HL-60 (cell line): ENCODE results near the gene ALK.

Source experiments
- DNase-seq, 2 experiments: peaks; one replicate each; pipeline ENCODE4 v3.0.0-alpha.2; 2010 to 2020; ENCODE audit warnings: low read depth in 1 of 2, low spot score in 1 of 2
- H3K27ac ChIP-seq: fragments of 250-450 bp; sonication (Bioruptor Pico); replicated peaks from 2 replicates; pipeline ENCODE4 v1.5.1; 2020; ENCODE audit warnings: mild to moderate bottlenecking, moderate library complexity
- H3K27me3 ChIP-seq: fragments of 250-450 bp; sonication (Bioruptor Pico); 2 replicates; pipeline ENCODE4 v1.5.1; 2021; ENCODE audit warnings: mild to moderate bottlenecking, moderate library complexity; ENCODE audit not compliant: insufficient read depth, poor library complexity, severe bottlenecking
- H3K4me3 ChIP-seq: replicated peaks from 2 replicates; pipeline ENCODE4 v1.5.1; 2011; ENCODE audit warnings: mild to moderate bottlenecking, control low read depth, low read length; ENCODE audit not compliant: insufficient read depth
- GABPA ChIP-seq: IDR thresholded peaks from 2 replicates; pipeline ENCODE4 v1.6.1; 2012; ENCODE audit warnings: low read depth
- POLR2AphosphoS5 ChIP-seq: IDR thresholded peaks from 2 replicates; pipeline ENCODE4 v1.6.1; 2012; ENCODE audit warnings: low read depth
- REST ChIP-seq: IDR thresholded peaks from 2 replicates; pipeline ENCODE4 v1.6.1; 2012; ENCODE audit warnings: low read depth; ENCODE audit not compliant: insufficient replicate concordance
- SPI1 ChIP-seq: IDR thresholded peaks from 2 replicates; pipeline ENCODE4 v1.6.1; 2012; ENCODE audit warnings: low read depth, mild to moderate bottlenecking, borderline replicate concordance
- TF ChIP-seq, protein P1 (sequence below): IDR thresholded peaks from one replicate; pipeline ENCODE4 v1.5.1; 2011; ENCODE audit warnings: low read length, control low read depth, inconsistent platforms; ENCODE audit not compliant: insufficient read depth

Gene ALK

DNA sequence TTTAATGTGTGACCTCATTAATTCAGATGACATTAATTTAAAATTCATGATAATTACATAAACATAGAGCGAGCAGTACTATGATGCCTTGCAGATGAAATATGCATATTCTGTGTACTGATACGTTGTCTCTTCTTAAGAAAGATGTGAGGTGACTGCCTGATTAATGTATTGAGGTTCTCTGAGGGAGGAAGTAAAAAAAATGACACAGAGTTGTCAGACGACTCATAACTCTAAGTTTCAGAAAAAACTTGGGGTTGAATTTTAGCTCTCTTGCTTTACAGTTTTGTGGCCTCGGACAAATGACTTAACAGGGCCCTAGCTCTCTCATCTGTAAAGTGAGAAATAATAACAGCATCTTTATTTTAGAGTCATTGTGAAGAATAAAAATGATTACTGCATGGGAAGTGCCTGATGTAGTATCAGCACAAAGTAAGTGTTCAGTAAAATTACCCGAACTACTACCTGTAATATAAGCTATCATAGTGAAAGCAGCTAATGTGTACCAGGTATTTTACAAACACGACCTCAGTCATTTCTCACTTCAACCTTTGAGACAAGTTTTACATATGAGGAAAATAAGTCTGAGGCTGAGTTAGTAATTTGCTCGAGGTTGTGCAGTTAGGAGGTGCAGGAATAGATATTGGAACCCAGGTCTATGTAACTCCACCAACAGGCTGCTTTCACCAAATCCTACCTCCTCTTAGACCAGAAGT is 65.3 kb downstream of the ALK start:
- Histone ChIP-seq H3K27me3 (peaks cover 3% of the 10 kb centered on the region), H3K27ac (no peak overlapping the region), H3K4me3 (no peak overlapping the region)
- TF ChIP-seq REST (no peak), POLR2AphosphoS5 (no peak), SPI1 (no peak), GABPA (no peak)
- TF ChIP-seq, protein P1, sequence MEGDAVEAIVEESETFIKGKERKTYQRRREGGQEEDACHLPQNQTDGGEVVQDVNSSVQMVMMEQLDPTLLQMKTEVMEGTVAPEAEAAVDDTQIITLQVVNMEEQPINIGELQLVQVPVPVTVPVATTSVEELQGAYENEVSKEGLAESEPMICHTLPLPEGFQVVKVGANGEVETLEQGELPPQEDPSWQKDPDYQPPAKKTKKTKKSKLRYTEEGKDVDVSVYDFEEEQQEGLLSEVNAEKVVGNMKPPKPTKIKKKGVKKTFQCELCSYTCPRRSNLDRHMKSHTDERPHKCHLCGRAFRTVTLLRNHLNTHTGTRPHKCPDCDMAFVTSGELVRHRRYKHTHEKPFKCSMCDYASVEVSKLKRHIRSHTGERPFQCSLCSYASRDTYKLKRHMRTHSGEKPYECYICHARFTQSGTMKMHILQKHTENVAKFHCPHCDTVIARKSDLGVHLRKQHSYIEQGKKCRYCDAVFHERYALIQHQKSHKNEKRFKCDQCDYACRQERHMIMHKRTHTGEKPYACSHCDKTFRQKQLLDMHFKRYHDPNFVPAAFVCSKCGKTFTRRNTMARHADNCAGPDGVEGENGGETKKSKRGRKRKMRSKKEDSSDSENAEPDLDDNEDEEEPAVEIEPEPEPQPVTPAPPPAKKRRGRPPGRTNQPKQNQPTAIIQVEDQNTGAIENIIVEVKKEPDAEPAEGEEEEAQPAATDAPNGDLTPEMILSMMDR: no peak
- no peak for DNase-seq

DNA sequence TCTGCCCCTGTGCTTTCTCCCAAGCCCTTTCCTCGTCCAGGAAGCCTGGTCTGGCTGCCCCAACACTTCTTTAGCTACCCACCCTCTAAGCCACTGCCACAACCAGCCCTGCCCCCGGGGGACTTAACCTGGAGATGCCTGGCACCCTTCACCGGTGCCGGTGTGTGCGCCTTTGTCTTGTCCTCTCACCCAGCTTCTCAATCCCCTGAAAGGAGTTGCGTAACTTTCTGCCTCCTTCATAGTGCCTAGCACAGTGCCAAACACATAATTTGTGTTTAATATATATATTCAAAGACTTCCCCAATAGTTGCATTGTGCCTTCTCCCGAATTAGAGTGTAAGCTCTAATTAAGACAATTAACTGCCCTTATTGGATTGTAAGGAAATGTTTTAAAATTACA is 70.6 kb downstream of the ALK start:
- no peak for DNase-seq
- Histone ChIP-seq H3K27me3 (no peaks in the 10 kb centered on the region), H3K27ac (no peak overlapping the region), H3K4me3 (no peak overlapping the region)
- TF ChIP-seq, protein P1: no peak
- TF ChIP-seq GABPA: no peak
- no peak for TF ChIP-seq REST
- no peak for TF ChIP-seq SPI1
- no peak for TF ChIP-seq POLR2AphosphoS5

- TF ChIP-seq REST (no peak), GABPA (no peak), SPI1 (no peak), POLR2AphosphoS5 (no peak)
- TF ChIP-seq, protein P1: no peak
- Histone ChIP-seq H3K4me3 (no peak overlapping the region), H3K27ac (no peak overlapping the region), H3K27me3 (no peaks in the 10 kb centered on the region)
- no peak for DNase-seq
These were observed 72.6 kb downstream of the ALK start for GRCh38 chr2:29848566-29849310.
